ENCODE results near the gene BMAL1.

The BMAL1 gene

DNA sequence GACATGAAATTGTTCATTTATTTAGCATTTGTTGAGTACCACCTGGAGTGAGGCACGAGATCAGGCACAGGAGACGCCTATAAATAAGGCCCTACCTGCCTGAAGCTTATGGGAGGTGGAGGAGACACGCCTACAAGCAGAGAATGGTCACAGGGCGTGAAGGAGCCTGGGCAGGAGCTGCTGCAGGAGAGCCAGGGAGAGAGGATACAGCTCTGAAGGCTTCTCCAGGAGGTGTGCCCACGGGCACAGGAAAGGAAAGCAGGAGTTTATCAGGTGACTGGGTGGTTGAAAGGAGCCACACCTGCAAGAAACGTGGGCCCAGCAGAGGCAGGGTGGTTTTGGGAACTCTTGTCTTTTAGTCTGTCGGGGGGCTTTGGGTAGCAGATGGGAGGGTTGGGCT is 70.3 kb downstream of the BMAL1 start:
- Mint-ChIP-seq H3K4me3 (no peak overlapping the region), H3K36me3 (ENCODE audit: low read depth) (no peaks in the 10 kb centered on the region), H3K9me3 (no peaks in the 10 kb centered on the region), H3K27ac (peak overlapping the region; percentile 63), H3K4me1 (peaks cover 19% of the 10 kb centered on the region), H3K27me3 (ENCODE audit: low read depth, poor library complexity) (peaks cover 9% of the 10 kb centered on the region)
- no peak for TF ChIP-seq CTCF (IDR thresholded peaks at IDR 0.05)
- no peak for DNase-seq

DNA sequence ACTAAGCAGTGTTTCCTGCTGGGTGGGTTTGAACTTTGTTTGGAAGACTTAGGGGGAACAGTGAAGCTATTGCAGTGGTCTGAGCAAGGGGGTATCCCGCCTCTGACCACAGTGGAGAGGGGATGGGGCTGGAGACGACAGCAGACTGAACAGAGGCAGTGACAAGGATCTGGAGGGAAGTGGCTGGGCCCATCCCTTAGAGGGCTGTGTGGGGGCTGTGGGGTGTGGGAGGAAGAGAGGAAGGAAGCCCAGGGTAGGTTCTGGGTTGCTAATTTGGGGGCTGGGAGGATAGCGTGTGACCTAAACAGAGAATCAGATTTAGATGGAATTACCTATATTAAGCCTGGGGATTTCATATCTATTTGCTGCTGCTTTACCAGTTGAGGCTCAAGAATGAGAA is 70.7 kb downstream of the BMAL1 start:
- no peak for DNase-seq
- no peaks in the 10 kb centered on the region for H3K9me3 Mint-ChIP-seq
- H3K4me3 Mint-ChIP-seq, result no peak overlapping the region
- peak overlapping the region; percentile 63 for H3K27ac Mint-ChIP-seq
- H3K4me1 Mint-ChIP-seq, result peaks cover 19% of the 10 kb centered on the region
- H3K27me3 Mint-ChIP-seq (ENCODE audit: low read depth, poor library complexity), result peaks cover 9% of the 10 kb centered on the region
- no peaks in the 10 kb centered on the region for H3K36me3 Mint-ChIP-seq (ENCODE audit: low read depth)
- no peak for TF ChIP-seq CTCF (IDR thresholded peaks at IDR 0.05)

DNA sequence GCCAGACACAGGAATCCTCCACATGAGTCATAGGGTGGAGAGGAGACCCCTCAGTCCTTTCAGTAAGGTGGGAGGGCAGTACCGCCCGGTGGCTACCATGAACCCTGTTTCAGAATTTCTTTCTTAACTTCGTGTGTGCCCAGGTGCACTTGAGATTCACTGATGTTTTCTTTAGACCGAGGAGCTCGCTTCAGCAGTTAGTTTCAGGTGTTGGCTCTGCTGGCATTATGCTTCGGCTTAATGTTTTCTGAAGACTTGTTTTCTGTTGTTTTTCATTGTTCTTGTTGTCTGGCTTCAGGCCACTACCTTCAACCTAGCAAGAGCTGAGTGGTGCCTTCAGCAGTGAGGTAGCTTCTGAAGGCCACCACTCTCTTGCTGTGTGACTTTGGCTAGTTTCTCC is 71.5 kb downstream of the BMAL1 start:
- H3K9me3 Mint-ChIP-seq, result no peaks in the 10 kb centered on the region
- no peak for DNase-seq
- H3K27me3 Mint-ChIP-seq (ENCODE audit: low read depth, poor library complexity), result peaks cover 9% of the 10 kb centered on the region
- H3K4me3 Mint-ChIP-seq, result no peak overlapping the region
- H3K4me1 Mint-ChIP-seq, result peaks cover 19% of the 10 kb centered on the region
- no peaks in the 10 kb centered on the region for H3K36me3 Mint-ChIP-seq (ENCODE audit: low read depth)
- H3K27ac Mint-ChIP-seq, result no peak overlapping the region
- no peak for TF ChIP-seq CTCF (IDR thresholded peaks at IDR 0.05)

DNA sequence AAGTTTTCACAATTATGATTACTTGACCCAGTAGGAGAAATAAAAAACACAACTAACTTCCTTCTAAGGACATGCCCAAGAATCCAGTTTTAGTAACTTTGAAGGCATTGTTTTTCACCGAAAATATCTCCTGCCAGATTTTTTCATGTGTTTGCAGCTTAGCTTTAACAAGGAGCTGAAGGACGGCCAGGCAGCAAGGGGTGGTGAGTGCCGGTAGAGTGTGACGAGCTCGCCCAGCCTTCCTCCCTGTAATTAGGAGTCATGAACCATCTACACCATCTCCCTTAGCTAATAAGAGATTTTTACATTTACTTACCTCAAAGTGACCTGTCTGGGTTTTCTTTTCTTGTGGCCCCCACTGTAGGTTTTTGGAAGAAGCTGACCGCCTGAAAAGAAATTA is 72.0 kb downstream of the BMAL1 start:
- Mint-ChIP-seq H3K36me3 (ENCODE audit: low read depth) (no peaks in the 10 kb centered on the region), H3K27me3 (ENCODE audit: low read depth, poor library complexity) (peaks cover 9% of the 10 kb centered on the region), H3K4me3 (no peak overlapping the region), H3K4me1 (peaks cover 19% of the 10 kb centered on the region), H3K9me3 (no peaks in the 10 kb centered on the region), H3K27ac (no peak overlapping the region)
- no peak for DNase-seq
- no peak for TF ChIP-seq CTCF (IDR thresholded peaks at IDR 0.05)

- no peak for DNase-seq
- H3K4me3 Mint-ChIP-seq, result no peak overlapping the region
Measured at GRCh38 chr11:13352711-13353110, 75.1 kb downstream of the BMAL1 start.

More at GRCh38 chr11:13352711-13353110, 75.1 kb downstream of the BMAL1 start:
- no peaks in the 10 kb centered on the region for H3K36me3 Mint-ChIP-seq (ENCODE audit: low read depth)
- TF ChIP-seq CTCF (IDR thresholded peaks at IDR 0.05), result no peak
- H3K9me3 Mint-ChIP-seq, result no peaks in the 10 kb centered on the region
- no peak overlapping the region for H3K27ac Mint-ChIP-seq
- peaks cover 6% of the 10 kb centered on the region for H3K27me3 Mint-ChIP-seq (ENCODE audit: low read depth, poor library complexity)
- peaks cover 19% of the 10 kb centered on the region for H3K4me1 Mint-ChIP-seq
